IMR-90 (cell line): ENCODE results near the gene ZMYND10.

ENCODE experiments used
- BHLHE40 ChIP-seq: fragments of 150-350 bp; IDR thresholded peaks from 2 replicates; pipeline ENCODE4 v1.6.1; 2016; ENCODE audit warnings: mild to moderate bottlenecking, low read depth, low read length
- CEBPB ChIP-seq: IDR thresholded peaks from 2 replicates; pipeline ENCODE4 v1.6.1; 2012; ENCODE audit warnings: low read depth, low read length, improper control_type of control experiment
- FOS ChIP-seq: fragments of 150-350 bp; IDR thresholded peaks from 2 replicates; pipeline ENCODE4 v1.6.1; 2016; ENCODE audit warnings: low read depth, low read length
- MAFK ChIP-seq: IDR thresholded peaks from 2 replicates; pipeline ENCODE4 v1.6.1; 2012; ENCODE audit warnings: low read depth, low read length, improper control_type of control experiment
- MXI1 ChIP-seq: IDR thresholded peaks from 2 replicates; pipeline ENCODE4 v1.6.1; 2012; ENCODE audit warnings: low read depth, mild to moderate bottlenecking, low read length, moderate library complexity, borderline replicate concordance
- NFE2L2 ChIP-seq: fragments of 150-350 bp; IDR thresholded peaks from 2 replicates; pipeline ENCODE4 v1.6.1; 2016; ENCODE audit warnings: low read depth, mild to moderate bottlenecking, low read length
- POLR2A ChIP-seq: IDR thresholded peaks from 2 replicates; pipeline ENCODE4 v1.6.1; 2012; ENCODE audit warnings: mild to moderate bottlenecking, low read depth, low read length
- RAD21 ChIP-seq: IDR thresholded peaks from 2 replicates; pipeline ENCODE4 v1.6.1; 2012; ENCODE audit warnings: low read length, improper control_type of control experiment
- RCOR1 ChIP-seq: IDR thresholded peaks from 2 replicates; pipeline ENCODE4 v1.6.1; 2012; ENCODE audit warnings: mild to moderate bottlenecking, low read length, improper control_type of control experiment; ENCODE audit not compliant: insufficient replicate concordance
- RFX5 ChIP-seq: IDR thresholded peaks from 2 replicates; pipeline ENCODE4 v1.8.0; 2012; ENCODE audit warnings: low read depth, mild to moderate bottlenecking, low read length, moderate library complexity
- TF ChIP-seq, protein P1 (sequence below): conservative IDR thresholded peaks from 2 replicates; pipeline ENCODE4 v1.5.1; 2012; ENCODE audit warnings: mild to moderate bottlenecking, low read depth, low read length, improper control_type of control experiment
- TF ChIP-seq, protein P2 (sequence below): fragments of 150-350 bp; IDR thresholded peaks from 2 replicates; pipeline ENCODE4 v1.6.1; 2017; ENCODE audit warnings: mild to moderate bottlenecking, antibody characterized with exemption, low read length, low read depth
- TF ChIP-seq, protein P3 (sequence below): fragments of 150-350 bp; IDR thresholded peaks from 2 replicates; pipeline ENCODE4 v1.6.1; 2016; ENCODE audit warnings: low read depth, mild to moderate bottlenecking, low read length, moderate library complexity, borderline replicate concordance

DNA sequence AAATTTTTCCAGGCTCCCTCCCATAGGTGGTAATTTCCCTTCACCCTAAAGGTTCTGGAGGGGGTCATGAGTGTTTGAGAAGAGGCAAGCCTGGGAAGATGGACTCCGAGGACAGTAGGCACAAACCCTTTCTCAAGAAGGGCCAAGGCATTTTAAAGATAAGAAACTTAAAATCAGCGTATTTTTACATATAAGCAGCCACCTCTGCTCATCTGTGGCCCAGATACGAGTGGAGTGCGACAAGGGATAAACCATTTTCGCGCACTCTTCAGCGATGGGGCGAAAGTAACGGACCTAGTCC, 5.4 kb downstream of the ZMYND10 start:
- TF ChIP-seq, protein P1, sequence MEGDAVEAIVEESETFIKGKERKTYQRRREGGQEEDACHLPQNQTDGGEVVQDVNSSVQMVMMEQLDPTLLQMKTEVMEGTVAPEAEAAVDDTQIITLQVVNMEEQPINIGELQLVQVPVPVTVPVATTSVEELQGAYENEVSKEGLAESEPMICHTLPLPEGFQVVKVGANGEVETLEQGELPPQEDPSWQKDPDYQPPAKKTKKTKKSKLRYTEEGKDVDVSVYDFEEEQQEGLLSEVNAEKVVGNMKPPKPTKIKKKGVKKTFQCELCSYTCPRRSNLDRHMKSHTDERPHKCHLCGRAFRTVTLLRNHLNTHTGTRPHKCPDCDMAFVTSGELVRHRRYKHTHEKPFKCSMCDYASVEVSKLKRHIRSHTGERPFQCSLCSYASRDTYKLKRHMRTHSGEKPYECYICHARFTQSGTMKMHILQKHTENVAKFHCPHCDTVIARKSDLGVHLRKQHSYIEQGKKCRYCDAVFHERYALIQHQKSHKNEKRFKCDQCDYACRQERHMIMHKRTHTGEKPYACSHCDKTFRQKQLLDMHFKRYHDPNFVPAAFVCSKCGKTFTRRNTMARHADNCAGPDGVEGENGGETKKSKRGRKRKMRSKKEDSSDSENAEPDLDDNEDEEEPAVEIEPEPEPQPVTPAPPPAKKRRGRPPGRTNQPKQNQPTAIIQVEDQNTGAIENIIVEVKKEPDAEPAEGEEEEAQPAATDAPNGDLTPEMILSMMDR = no peak
- TF ChIP-seq, protein P2, sequence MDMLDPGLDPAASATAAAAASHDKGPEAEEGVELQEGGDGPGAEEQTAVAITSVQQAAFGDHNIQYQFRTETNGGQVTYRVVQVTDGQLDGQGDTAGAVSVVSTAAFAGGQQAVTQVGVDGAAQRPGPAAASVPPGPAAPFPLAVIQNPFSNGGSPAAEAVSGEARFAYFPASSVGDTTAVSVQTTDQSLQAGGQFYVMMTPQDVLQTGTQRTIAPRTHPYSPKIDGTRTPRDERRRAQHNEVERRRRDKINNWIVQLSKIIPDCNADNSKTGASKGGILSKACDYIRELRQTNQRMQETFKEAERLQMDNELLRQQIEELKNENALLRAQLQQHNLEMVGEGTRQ = no peak
- TF ChIP-seq POLR2A = no peak
- TF ChIP-seq, protein P3, sequence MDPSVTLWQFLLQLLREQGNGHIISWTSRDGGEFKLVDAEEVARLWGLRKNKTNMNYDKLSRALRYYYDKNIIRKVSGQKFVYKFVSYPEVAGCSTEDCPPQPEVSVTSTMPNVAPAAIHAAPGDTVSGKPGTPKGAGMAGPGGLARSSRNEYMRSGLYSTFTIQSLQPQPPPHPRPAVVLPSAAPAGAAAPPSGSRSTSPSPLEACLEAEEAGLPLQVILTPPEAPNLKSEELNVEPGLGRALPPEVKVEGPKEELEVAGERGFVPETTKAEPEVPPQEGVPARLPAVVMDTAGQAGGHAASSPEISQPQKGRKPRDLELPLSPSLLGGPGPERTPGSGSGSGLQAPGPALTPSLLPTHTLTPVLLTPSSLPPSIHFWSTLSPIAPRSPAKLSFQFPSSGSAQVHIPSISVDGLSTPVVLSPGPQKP = no peak
- no peak for TF ChIP-seq BHLHE40
- no peak for TF ChIP-seq RFX5
- no peak for TF ChIP-seq RAD21
- no peak for TF ChIP-seq RCOR1
- TF ChIP-seq MXI1 = no peak
- no peak for TF ChIP-seq MAFK
- no peak for TF ChIP-seq CEBPB
- TF ChIP-seq NFE2L2 = no peak
- TF ChIP-seq FOS = no peak
